Activated naive CD8-positive, alpha-beta T cell treated with anti-CD3 and anti-CD28 coated beads, Interleukin-2, amount 50 U/mL, for 16 hours (primary cell): ENCODE measurements around the gene FBRS.
A peak's percentile ranks its signal among the peaks of the same experiment; 100 is the strongest.
"Not testable (repeated sequence)": the region's sequence is repeated elsewhere in the genome, so short reads cannot be mapped to it uniquely, and the experiment has no call there.

Experiments used
- DNase-seq: peaks from one replicate; pipeline ENCODE4 v3.0.0-alpha.2; 2020; ENCODE audit warnings: low read depth, low spot score

FBRS gene

DNA sequence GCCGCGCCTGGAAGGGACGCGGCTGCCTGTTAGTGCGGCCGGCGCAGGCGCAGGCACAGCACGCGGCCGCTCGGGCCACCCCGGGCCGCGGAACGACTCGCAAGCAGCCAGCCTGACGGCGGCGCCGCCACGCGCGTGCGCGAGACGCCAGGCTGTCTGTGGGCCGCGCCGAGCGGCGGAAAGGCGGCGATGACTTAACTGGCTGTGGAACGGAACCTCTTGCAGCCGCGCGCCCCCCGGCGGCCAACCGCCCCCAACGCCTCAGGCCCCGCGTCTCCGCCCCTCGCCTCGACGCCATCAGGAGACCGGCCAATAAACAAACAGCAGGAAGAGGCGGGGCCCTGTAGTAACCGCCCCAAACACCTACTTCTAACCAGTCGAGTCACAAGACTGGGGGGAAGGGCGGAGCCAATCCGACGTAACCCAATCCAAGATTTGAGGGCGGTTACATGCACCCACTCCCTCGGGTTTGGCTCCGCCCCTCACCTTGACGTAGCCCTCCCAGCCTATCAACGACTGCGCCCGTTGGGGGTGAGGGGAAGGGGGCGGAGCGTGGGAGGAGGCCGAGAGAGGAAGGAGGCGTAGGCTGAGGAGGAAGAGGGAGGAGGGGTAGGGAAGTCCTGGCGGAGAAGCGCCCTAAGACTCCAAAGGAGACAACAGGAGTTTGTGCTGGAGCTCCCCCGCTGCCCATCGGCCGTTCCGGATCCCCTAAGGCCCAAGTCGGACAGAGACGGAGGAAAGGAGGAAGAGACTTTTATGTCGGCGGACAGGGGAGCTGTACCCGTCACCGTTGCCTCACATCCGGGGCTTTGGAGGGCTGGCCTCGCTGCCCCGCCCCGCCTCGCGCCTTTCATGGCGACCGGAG lies at the start of gene FBRS:
FBRS (plus strand) TSS at position 566 of the 865 bp plus-strand sequence. CDS start 1,088 bp downstream, outside the sequence.
- peak; percentile 100 for DNase-seq

DNA sequence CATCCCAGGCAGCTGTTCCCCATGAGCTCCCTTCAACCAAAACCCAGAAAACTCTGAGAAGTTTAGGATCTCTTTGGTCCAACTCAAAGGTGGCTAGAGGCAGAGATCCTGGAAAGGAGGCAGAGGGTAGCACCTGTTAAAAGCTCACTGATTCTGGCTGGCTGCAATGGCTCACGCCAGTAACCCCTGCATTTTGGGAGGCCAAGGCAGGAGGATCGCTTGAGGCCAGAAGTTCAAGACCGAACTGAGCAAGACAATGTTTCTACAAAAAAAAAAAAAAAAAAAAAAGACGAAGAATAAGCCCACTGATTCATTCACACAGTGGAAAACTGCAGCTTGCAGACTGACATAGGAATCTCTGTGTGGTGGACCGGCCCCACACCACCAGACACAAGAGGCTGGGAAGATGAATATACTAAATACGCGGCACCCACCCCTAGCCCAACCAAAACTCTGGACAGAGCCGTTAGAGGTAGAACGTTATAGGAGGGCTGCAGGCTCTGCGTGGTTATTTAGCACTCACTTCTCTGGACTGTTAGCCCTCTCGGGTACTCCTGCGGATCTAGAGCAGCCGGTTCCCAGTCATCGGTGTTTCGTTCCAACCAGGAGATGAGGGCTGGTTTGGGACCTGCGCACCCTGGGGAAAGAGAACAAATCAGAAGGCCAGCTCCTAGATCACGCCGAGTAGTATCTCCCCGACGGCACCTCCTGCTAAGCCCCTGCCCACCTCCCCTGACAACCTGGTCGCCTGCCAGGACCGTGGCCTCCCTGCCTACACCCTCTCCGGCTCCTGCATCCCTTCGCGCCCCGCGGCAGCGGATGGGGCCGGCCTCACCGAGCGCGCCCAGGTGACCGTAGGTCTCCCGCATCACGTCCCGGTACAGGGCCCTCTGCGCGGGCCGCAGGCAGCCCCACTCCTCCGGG lies 49.0 kb upstream of the FBRS start:
- no peak for DNase-seq

DNA sequence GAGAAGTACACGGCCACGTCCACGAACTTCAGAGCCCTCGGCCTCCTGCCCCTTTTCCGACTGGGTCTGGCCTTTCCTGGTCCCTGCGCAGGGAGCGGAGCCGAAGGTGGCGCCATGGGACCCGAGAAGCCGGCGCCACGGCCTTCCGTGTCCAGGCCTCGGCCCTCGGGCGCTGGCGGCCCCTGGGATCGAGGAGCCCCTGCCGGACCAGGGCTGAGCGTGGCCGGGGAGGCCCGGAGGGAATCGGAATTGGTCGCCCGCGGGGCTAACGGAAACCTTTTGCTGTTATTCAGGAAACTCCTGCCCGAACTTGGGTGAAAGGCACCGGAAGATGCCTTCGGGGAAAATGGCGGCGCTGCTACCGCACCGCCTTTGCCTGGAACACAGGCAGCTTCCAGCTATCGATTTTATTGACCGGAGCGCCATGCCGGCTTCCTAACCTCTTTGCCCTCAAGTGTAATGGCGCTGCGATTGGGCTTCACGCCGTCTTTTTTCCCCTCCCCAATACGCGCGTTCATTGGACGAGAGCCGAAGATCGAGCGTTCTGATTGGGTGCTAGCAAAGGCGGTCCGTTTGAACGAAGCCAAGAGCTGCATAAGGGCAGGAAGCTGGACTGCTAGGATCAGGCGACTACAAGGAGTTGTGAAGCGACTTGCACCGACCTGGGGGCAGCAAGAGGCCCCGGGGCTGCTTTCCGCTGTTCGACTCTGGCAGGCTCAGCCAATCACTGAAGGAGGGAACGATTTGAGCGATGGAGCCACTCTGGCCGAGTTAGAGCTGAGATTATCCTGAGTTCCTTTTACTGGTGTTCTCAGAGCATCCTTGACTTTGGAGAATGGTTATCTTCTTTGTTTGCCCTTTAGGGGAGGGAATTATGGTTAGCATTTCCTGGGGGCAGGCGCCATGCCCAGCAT lies 48.0 kb upstream of the FBRS start, which contains the start of gene ZNF689:
ZNF689 (minus strand) TSS at position 464 of the 914 bp plus-strand sequence; CDS start at position 116, 348 bp downstream.
- DNase-seq, result peak; percentile 85

DNA sequence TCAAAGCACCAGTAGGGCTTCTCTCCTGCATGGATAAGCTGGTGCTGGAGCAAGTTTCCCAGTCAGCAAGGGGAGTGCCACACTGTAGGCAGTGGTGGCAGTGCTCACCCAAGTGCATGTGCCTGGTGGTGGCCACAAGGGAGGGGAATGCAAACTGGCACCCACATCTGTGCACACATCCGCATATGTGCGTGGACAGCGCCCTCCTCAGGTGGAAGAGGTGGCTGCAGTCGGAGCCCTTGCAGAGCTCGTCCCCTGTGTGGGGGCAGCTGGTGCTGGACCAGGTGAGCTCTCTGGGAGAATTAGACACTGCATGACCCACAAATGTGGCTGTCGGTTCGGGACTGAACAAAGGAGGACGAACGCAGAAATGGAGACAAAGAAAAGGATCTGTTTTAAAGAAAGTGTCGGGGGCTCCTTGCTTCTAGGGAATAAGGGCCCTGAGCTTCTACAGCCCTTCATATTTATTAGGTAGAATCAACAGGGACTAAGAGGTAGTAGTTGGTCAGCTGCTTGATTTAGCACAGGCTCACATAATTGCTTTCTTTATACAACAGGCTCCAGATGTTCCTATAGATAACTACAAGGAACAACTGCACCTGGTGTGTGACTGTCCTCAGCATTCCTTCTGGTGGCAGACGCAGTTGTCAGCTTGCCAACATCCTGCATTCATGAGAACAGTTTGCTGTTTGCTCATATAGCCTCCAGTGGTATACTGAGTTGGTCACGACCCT lies 42.7 kb upstream of the FBRS start:
- DNase-seq, result no peak

DNA sequence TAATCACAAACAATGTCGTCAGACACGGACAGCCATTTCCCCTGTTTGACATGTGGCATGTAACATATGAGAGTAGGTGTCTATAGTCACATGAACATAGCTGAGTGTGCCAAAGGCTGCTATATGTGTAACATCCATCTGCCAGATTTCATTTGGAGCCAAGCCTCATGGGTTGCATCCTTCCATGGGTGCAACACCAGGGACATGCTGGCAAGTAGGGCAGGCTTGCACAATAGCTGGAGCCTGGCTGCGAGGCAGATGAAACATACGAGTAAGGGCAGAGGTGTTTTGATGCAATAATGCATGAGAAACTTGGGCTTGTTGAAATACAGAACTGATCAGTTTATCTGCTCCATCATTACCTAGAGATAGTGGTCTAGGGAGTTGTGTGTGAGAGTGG lies 39.0 kb upstream of the FBRS start:
- DNase-seq, result no peak

DNA sequence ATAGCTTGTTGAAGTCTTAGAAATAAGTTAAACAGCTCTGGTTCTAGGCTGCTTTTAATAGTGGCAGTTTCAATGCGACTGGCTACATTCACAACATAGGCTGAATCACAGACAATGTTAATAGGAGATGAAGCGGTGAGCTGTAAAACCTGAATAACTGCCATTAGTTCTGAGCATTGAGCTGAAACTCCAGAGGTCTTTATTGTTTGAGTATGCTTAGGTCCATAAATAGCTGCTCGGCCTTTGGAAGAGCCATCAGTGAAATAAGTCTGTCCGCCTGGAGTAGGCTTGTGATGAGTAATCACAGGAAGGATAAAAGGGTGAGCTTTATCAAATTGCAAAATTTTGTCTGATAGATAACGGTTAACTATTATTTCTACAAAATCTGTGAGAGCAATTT lies 38.6 kb upstream of the FBRS start:
- DNase-seq, result no peak

DNA sequence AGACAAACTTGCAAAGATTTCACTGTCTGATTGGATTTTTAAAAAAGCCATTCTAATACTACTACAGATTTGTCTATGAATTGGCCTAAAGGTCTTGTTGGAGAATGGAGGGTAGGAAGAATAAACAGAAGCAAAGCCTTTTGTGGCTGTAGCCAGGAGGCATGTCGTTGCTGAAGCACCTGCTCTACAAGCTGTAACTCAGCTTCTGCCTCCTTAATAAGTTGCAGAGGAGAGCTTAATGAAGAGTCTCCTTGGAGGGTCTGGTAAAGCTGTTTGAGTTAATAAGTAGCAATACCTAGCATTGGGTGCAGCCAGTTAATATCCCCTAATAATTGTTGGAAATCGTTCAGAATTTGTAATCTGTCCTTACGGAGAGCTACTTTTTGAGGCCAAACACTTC lies 38.1 kb upstream of the FBRS start:
- no peak for DNase-seq

DNA sequence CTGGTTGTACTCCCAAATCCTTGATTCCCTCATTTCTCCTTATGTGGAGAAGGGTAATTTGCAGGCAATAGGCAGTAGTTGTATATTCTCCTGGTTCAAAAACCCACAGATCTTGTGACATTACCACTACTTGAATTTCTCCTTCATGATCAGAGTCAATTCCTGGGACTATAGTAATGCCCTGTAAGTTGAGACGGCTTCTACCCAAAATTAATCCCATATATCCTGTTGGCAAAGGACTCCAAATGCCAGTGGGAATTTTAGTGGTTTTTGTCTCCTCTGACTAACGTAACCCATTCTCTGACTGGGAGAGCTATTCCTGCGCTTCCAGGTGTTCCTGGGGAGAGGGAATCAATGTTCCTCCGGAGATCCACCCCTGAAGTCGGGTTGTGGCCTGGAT lies 36.5 kb upstream of the FBRS start:
- DNase-seq, result no peak

DNA sequence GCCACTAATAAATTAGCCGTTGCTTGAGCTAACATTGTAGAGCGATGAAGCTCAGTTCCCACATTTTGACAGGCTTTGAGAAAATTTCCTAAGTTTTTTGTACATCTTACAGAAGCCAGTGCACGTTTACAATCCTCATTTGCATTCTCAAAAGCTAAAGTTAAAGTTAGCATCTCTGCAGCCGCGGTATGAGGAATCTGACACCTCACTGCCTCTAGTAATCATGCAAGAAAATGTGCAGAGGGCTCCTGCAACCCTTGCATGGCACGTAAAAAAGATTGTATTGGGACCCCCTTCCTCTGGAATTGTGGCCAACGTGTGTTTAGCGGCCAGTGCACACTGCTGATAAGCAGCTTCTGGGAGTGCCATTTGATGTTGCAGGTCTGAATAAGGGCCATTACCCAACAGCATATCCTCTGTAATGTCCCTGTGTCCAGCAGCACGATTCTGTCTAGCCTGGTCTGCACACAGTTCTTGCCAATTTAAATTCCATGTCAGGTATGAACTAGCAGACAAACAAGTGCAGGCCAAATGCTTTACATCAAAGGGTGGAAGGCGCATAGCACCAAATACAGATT lies 35.7 kb upstream of the FBRS start:
- DNase-seq, result no peak

DNA sequence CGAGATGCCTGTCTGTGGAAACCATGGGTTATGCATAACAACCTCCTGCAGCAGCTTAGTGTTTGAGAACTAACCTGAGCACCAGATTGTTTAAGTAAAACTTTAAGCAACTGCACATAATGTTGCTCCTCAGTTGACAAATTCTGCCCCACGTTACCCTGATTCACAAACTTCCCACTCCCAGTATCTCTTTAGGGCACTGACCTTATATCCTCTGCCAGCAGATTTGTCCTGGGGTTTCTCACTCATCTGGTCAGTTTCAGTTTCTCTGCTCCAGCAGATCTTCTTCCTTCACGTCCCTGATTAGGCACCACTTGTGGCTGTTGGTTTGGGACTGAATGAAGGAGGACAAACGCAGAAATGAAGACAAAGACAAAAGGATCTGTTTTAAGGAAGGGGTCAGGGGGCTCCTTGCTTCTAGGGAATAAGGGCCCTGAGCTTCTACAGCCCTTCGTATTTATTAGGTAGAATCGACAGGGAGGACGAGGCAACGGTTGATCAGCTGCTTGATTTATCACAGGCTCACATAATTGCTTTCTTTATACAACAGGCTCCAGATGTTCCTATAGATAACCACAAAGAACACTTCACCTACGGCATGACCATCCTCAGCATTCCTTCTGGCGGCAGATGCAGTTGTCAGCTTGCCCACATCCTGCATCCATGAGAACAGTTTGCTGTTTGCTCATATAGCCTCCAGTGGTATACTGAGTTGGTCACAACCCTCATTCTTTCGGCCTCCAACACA lies 34.5 kb upstream of the FBRS start:
- no peak for DNase-seq

DNA sequence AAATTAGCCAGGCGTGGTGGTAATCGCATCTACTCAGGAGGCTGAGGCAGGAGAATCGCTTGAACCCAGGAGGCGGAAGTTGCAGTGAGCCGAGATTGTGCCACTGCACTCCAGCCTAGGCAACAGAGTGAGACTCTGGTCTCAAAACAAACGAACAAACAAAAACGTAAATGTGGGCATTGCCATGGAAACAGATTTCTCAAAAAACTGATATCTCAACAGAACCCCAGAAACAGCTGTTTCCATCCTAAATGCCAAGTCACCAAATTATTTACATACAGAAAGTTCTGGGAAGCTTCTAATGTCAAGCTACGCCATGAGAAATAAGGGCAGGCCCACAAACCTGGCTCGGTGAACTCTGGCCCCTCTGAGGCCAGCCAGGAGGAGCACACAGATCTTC lies 32.0 kb upstream of the FBRS start:
- no peak for DNase-seq

DNA sequence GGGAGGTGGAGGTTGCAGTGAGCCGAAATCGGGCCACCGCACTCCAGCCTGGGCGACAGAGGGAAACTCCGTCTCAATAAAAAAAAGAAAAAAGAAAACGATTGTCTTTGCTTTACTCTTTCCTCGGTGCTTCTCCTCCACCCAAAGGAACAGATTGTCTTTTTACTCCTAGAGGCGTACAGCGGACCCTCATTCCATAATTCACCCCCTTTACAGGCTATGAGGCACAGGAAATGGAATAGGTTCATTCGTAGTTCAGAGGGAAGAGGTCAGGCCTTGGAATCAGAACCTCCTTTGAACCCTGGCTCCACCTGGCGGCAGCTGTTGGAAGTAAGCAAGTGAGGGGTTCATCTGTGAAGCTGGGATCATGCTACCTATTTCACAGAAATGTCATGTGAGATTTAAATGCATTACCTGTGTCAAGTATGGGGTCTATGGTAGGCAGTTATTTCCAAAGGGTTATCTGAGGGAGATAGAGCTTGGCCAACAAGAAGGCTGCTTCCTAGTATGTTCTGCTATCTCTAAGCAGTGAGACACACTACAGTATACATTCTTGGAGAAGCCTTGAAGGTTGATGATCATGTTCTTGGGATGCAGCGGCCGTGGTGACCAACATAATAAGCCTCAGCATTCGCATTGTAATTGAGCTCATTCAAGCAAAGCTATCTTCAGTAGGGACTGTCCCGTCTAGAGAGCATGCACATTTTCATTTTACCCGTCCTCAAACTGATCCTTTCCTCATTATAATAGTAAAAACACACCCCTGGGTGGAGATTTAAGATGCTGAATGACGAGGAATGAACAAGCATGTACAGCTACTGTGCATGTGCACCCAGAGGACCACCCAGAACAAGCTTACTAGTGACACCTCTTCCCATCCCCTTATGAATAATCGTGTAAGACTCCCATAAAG lies 29.3 kb upstream of the FBRS start:
- peak; percentile 74 for DNase-seq

DNA sequence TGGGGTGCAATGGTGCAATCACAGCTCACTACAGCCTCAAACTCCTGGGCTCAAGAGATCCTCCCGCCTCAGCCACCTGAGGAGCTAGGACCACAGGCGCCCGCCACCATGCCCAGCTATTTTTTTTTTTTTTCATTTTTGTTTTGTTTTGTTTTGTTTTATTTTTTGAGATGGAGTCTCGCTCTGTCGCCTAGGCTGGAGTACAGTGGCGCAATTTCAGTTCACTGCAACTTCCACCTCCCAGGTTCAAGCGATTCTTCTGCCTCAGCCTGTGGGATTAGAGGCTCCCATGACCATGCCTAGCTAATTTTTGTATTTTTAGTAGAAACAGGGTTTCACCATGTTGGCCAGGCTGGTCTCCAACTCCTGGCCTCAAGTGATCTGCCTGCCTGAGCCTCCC lies 25.8 kb upstream of the FBRS start:
- not testable (repeated sequence) for DNase-seq

DNA sequence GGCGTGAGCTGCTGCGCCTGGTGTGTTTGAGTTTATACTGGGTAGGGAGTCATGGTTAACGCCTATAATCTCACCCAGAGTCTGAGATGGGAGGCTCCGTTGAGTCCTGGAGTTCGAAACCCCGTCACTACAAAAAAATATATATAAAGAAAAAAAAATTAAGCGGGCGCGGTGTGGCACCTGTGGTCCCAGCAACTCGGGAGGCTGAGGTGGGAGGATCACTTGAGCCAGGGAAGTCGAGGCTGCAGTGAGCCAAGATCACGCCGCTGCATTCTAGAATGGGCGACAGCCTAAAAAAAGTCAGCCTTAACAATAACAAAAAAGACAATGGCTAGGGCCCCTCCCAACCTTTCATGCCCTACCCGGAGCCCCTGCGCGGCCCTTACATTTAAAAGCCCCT lies 24.7 kb upstream of the FBRS start:
- no peak for DNase-seq

DNA sequence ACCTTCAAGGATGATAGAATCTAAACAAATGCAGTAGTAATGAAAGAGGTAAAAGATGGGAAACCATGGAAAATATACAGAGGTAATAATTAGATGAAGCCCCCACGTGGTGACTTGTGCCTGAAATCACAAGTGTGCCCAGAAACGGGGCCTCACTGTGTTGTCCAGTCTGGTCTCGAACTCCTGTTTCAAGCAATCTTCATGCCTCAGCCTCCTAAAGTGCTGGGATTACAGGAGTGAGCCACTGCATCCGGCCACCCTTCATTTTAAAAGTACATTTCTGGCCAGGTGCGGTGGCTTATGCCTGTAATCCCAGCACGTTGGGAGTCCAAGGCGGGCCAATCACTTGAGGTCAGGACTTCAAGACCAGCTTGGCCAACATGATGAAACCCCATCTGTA lies 21.6 kb upstream of the FBRS start:
- no peak for DNase-seq

DNA sequence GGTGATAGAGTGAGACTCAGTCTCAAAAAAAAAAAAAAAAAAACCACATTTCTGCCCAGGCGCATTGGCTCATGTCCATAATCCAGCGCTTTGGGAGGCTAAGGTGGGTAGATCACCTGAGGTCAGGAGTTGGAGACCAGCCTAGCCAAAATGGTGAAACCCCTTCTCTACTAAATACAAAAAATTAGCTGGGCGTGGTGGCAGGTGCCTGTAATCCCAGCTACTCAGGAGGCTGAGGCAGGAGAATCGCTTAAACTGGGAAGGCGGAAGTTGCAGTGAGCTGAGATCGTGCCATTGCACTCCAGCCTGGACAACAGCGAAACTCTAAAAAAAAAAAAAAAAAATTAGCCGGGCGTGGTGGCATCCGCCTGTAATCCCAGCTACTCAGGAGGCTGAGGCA lies 21.1 kb upstream of the FBRS start:
- DNase-seq, result not testable (repeated sequence)

DNA sequence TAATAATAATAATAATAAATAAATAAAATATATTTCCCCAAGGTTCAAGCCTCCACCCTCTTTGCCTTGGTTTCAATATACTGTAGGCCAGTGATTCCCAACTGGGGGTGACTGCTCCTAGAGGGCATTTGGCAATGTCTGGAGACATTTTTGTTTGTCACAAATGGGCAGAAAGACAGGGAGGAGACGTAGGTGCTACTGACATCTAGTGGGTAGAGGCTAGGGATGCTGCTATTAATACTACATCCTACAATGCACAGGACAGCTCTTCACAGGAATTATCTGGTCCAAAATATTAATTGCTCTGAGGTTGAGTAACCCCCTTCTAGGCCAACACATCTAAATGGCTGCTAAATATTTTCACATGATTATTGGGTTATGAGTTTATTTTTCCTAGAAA lies 20.3 kb upstream of the FBRS start:
- no peak for DNase-seq

DNA sequence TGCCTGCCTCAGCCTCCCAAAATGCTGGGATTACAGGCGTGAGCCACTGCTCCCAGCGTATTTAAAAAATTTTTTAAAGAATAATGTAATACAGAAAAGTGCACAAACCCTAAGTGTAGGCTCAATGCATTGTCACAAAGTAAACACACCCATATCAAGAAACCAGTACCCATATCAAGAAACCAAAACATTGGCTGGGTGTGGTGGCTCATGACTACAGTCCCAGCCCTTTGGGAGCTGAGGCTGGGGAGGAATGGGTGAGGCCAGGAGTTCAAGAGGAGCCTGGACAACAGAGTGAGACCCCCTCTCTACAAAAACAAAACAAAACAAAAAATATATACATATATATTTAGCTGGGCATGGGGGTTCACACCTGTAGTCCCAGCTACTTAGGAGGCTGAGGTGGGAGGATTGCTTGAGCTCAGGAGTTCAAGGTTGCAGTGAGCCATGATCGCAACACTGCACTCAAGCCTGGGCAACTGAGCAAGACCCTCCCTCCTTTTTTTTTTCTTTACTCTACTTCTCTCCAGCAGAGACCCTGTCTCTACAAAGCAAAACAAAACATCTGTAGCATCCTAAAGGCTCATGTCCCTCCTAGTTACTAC lies 16.8 kb upstream of the FBRS start:
- no peak for DNase-seq
